A549 treated with CpdA at 1 μM for 4 hours (cell line): ENCODE measurements around the gene ARSG. TPM values are rescaled to one million over a fixed set of nuclear protein-coding genes. Genes with fewer than 3 reads are reported as not detected.

Experiments used
- total RNA-seq: library from RNA; stranded (reverse); fragments of 200-300 nt; extraction: Qiagen RNA extraction; gene quantifications from 5 replicates; pipeline ENCODE4 v1.2.3, GENCODE V29; 2022; ENCODE audit warnings: low read depth

Gene ARSG
- total RNA-seq = 1.3 to 1.5 TPM (median 1.5 TPM) in 5 replicates

GRCh38 chr17:68290955-68291835 is at the start of gene ARSG, which contains the start of gene SLC16A6:
TSS of gene ARSG (plus strand) at chr17:68291495. CDS start at chr17:68307494, 15,999 bp downstream.
TSS of gene SLC16A6 (minus strand) at chr17:68291127. CDS start at chr17:68278320, 12,807 bp downstream.

GRCh38 chr17:68247445-68248198 is 43.7 kb upstream of the ARSG start, which contains the start of gene AMZ2:
TSS of gene AMZ2 (plus strand) at chr17:68248043. CDS start at chr17:68250188, 2,145 bp downstream.

GRCh38 chr17:68457168-68457538 is 165.9 kb downstream of the ARSG start, which contains the start of gene WIPI1:
TSS of gene WIPI1 (minus strand) at chr17:68457496. CDS start at chr17:68457421, 75 bp downstream.

Other genes starting within 250 kb of the ARSG start
- gene AMZ2, start 43.5 kb upstream of the ARSG start, total RNA-seq = 108 to 115 TPM (median 110 TPM) in 5 replicates
- 0.37 to 0.68 TPM (median 0.51 TPM) in 5 replicates for gene SLC16A6, start 368 bp upstream of the ARSG start, total RNA-seq
- 7.4 to 12.1 TPM (median 10.3 TPM) in 5 replicates for gene WIPI1, start 166.0 kb downstream of the ARSG start, total RNA-seq
- gene PRKAR1A, start 220.9 kb downstream of the ARSG start, total RNA-seq = 129 to 178 TPM (median 174 TPM) in 5 replicates